Measurements from ENCODE around the gene SH3D21.

DNA sequence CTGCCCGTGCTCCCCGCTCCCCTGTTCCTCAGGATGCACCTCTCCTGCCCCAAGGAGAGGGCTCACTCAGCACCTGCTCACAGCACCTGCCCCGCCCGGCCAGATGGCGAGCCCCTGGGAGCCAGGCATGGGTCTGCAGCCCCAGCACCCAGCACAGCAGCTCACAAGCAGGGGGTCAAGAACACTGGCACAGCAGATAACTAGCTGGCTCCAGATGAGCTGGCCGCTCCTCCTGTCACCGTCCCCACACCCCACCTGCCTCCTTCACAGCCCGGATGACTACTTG, 38.2 kb downstream of the SH3D21 start:
- TF ChIP-seq, protein P1, sequence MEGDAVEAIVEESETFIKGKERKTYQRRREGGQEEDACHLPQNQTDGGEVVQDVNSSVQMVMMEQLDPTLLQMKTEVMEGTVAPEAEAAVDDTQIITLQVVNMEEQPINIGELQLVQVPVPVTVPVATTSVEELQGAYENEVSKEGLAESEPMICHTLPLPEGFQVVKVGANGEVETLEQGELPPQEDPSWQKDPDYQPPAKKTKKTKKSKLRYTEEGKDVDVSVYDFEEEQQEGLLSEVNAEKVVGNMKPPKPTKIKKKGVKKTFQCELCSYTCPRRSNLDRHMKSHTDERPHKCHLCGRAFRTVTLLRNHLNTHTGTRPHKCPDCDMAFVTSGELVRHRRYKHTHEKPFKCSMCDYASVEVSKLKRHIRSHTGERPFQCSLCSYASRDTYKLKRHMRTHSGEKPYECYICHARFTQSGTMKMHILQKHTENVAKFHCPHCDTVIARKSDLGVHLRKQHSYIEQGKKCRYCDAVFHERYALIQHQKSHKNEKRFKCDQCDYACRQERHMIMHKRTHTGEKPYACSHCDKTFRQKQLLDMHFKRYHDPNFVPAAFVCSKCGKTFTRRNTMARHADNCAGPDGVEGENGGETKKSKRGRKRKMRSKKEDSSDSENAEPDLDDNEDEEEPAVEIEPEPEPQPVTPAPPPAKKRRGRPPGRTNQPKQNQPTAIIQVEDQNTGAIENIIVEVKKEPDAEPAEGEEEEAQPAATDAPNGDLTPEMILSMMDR (IDR thresholded peaks at IDR 0.05): no peak
- TF ChIP-seq POLR2A (IDR thresholded peaks at IDR 0.05): no peak
